SIG-M5 treated with dmso at 0.1 percent for 504 hours (cell line): ENCODE results near the gene GPS1.

Experiments used
- DNase-seq: peaks from one replicate; lab custom pipeline; 2025; ENCODE audit not compliant: unreplicated experiment; lab: John Stamatoyannopoulos, UW

Gene GPS1

DNA sequence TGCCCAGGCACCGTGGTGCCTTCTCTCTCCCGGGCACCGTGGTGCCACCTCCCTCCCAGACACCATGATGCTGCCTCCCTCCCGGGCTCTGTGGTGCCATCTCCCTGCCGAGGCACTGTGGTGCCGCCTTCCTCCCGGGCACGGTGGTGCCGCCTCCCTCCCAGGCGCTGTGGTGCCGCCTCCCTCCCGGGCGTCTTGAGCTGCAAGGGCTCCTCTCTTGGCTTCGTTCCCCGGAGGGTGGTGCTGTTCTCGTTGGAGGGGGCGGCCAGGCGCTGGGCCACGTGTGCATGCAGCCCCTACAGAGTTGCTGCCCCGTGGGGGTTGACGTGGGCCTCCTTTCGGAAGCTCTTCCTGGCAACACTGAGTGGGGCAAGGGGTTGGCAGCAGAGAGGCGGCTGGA is 37.3 kb upstream of the GPS1 start:
- DNase-seq = no peak

- DNase-seq = no peak
Observed at GRCh38 chr17:82014971-82015310, 36.8 kb upstream of the GPS1 start.

GRCh38 chr17:82015311-82015971 is 36.3 kb upstream of the GPS1 start:
- DNase-seq = no peak

GRCh38 chr17:82016061-82016874 is 35.4 kb upstream of the GPS1 start:
- no peak for DNase-seq

GRCh38 chr17:82016875-82017459 is 34.7 kb upstream of the GPS1 start:
- DNase-seq = no peak

DNA sequence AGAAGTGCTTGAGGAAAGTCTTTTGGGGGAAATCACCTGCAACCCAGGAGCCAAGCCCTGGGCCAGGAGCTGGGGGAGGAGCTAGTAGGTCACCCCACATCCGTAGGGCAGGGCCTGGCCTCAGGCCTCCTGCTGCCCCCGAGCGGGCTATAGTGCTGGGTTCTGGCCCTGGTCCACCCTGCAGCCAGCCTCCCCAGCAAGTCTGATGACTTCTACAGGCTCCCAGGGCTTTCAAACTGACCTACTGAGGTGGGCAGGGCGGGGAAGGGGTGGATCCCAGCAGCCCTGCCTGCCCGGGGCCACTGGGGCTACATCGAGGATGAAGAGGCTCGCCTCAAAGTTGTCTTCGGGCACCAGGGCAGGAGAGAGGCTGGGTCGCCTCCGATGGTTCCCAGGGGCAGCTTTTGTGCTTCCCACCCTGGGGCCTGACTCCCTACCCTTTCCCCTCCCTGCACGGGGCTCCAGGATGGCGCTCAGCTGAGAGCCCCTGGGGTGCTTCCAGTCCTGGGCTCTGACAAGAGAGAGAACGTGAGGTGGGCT is 34.0 kb upstream of the GPS1 start:
- no peak for DNase-seq

GRCh38 chr17:82018152-82018988 is 33.3 kb upstream of the GPS1 start:
- DNase-seq = no peak

GRCh38 chr17:82018989-82019689 is 32.6 kb upstream of the GPS1 start:
- no peak for DNase-seq

DNA sequence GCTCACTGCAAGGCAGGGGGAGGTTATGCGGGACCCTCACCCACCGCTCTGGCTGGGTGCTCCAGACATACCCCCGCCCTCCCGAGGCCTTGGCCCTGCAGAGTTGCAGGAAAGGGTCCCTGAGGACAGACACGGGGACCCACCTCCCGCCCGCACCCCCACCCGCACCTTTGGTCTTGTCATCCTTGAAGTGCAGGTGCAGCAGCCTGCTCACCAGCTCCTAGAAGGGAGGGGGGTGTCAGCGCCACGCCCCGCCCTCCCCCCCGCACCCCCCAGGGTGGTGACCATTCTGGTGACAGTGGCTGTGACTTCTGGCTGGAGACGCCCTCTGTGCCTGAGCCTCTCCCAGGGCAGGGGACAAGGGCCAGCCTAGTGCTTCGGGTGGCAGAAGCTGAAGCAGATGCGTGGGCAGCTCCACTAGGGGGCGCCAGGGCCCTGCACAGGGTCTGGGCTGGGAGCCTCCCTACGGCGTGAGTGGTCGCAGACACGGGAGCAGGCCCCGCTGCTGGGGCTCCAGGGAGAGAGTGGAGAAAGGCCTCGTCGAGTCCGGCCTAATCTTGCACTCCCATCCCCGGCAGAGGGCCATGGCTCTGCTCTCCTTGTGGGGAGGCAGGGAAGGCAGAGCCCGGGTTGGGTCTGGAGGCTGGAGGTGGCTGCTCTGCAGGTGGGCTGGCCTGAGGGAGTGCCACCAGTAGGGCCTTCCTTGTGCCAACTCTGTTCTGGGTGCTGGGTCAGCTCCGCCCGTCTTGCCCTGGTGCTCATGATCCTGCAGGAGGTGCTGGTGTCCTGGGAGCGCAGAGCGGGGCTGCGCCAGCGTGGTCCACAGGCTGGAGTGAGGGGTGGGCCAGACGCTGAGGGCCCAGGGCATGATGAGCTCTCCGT is 31.8 kb upstream of the GPS1 start:
- DNase-seq = peak; percentile 58

DNA sequence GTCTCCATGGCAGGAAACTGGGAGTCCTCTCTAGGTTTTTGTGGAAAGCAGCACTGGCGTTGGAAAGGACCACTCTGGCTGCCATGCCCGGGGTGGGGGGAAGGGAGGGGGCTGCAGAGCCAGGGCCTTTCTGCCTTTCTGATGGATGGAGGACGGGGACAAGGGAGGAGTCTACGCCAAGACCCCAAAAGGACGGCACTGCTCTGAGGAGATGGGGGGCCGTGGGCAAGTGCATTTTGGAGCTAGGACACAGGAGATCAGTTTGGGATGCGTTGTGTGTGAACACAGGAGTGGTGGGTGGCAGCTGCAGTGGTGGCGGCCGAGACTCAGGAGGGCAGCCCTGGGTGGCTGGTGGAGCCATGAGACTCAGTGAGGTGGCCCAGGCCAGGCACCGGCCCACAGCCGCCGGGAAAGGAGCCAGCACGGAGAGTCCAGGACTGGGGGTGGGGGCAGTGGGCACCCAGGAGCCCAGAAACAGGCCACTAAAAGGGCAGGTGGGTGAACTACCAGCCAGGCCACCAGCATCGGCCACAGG is 31.1 kb upstream of the GPS1 start:
- no peak for DNase-seq

GRCh38 chr17:82021107-82021899 is 30.4 kb upstream of the GPS1 start:
- DNase-seq = peak; percentile 49

- no peak for DNase-seq
Observed at GRCh38 chr17:82021900-82022309, 29.8 kb upstream of the GPS1 start.

- DNase-seq = no peak
Observed at GRCh38 chr17:82022310-82022980, 29.3 kb upstream of the GPS1 start, which contains the start of gene CENPX. Gene CENPX, minus strand, starts transcription at chr17:82022878. Its CDS starts 17 bp downstream, at chr17:82022861.

DNA sequence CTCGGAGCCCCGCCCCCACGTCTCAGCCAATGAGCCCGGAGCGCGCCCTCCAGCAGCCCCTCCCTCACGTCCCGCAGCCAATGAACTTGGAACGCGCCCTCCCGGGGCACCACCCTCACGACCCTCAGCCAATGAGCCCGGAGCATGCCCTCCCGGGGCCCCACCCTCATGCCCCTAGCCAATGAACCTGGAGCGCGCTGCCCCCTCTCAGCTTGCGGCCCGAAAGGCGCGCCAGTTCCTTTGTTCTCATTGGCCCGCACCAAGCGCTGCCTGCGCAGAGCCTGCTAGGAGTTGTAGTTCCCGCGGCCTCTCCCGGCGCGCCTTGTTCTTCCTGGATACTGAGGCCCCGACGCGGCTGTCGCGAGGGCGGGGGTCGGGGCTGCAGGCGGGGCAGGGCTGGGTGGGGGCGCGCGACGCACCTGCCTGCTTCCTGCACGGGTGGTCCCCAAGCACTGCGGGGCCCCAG is 28.7 kb upstream of the GPS1 start, which contains the start of gene LRRC45:
LRRC45 (plus strand) TSS at position 325 of the 466 bp plus-strand sequence. CDS start 339 bp downstream, outside the sequence.
- peak; percentile 100 for DNase-seq

DNA sequence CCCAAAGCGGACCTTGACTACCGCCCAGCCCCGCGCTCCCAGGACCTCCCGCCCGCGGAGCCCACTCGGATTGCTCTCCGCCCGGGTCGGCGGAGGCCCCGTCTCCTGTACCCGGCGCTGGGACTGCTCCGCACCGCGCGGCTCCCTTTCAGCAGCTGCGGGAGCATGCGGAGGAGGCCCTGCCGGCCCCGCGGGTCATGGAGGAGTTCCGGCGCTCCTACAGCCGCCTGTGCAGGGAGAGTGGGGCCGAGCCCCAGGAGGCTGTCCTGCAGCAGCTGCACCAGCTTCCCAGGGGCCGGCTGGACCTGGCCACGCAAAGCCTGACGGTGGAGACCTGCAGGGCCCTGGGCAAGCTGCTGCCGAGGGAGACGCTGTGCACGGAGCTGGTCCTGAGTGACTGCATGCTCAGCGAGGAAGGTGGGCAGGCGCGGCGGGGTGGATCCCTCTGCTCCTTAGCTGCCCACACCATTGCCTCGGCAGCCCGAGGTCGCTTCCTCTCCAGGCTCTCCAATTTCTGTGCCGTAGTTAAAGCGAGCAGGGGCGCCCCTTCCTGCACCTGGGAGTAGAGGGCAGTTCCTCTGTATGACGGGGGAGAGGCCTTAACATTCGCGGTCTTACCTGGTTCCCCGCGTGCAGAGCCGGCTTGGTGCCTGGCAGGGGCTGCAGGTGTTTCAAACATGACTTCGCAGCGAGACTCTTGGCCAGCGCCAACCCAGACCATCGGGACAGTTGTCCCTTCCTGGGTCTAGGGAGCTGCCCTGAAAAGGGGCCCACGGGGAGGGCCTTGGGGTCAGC is 28.1 kb upstream of the GPS1 start:
- peak; percentile 42 for DNase-seq

DNA sequence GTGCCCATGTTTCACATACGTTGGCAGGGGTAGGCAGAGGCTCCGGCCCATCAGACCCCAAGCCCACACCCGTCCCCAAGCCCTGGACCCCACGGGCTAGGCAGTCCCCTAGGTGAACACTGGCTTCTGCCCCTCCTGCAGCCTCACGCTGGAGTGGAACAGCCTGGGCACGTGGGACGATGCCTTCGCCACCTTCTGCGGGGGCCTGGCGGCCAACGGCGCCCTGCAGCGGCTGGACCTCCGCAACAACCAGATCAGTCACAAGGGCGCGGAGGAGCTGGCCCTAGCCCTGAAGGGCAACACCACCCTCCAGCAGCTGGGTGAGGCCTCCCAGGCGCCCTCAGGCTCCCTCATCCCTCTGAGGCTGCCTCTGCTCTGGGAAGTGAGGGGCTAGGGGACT is 26.8 kb upstream of the GPS1 start:
- DNase-seq = no peak
